ENCODE results near the gene PKIG.

DNA sequence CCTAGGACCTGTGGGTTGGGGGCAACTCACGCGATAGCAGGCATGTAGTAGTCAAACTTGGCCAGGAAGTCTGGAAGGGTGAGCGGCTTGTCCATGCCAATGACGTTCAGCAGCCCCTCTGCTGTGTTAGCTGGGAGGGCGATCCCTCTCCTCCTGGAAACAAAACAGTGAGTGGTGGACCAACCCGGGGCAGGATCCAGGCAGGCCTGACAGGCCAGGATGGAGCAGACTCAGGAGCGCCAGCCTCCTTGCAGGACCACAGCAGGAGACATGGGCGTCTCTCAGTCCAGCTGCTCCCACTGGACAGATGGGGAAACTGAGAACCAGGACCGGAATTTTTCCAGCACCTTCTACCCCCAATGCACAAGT lies 46.6 kb downstream of the PKIG start:
- TF ChIP-seq EZH2 (IDR thresholded peaks at IDR 0.05) (no peak), POLR2AphosphoS5 (IDR thresholded peaks at IDR 0.05; ENCODE audit: borderline replicate concordance, low read depth, low read length) (no peak)
